Measurements from ENCODE around the gene GET4.

DNA sequence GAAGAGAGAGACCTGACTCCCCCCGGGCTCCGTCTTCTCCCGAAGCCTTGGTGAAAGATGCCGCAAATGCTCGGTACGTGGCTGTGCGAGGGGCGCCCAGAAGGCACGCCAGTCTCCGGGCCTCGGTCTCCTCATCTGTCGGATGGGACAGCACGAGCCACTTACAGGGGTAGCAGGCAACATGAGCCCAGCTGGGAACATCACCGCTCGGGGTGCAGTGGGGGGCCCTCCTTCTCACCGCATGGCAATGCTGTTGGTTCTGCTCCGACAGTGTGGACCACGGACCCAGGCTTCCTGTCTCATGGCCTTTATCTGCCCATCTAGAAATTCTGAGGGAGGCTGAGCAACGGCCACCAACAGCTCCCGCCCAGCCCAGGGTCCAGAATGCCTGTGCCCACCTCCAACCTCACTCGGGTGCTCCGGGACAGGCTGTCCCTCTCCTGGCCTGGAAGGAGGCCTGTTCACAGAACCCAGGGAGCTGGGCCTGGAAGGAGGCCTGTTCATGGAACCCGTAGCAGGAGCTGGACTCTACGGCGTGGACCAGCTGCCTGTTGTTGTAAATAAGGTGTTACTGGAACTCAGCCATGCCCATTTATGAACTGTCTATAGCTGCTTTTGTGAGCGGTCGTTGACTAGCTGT lies 62.3 kb downstream of the GET4 start:
- TF ChIP-seq GATA3 (IDR thresholded peaks at IDR 0.05; ENCODE audit: low read depth, low read length) (no peak), GATA2 (IDR thresholded peaks at IDR 0.05; ENCODE audit: low read depth, low read length) (no peak)

Measured in SH-SY5Y (cell line).